Lower leg skin (tissue), 3 donors: ENCODE data around the gene TRUB2.

Experiments
- CTCF ChIP-seq, 3 donors: fragments of 450-650 bp; IDR thresholded peaks; one replicate each; pipeline ENCODE4 v1.5.1; 2016; ENCODE audit warnings: antibody characterized with exemption in 3 of 3, mild to moderate bottlenecking in 3 of 3, moderate library complexity in 2 of 3
- POLR2A ChIP-seq, 2 donors: fragments of 450-650 bp; IDR thresholded peaks; one replicate each; pipeline ENCODE4 v1.6.1; 2016 to 2017; ENCODE audit warnings: antibody characterized with exemption in 2 of 2, mild to moderate bottlenecking in 1 of 2, moderate library complexity in 1 of 2

GRCh38 chr9:128323212-128323730 lies 1.0 kb upstream of the TRUB2 start:
- no peak for TF ChIP-seq POLR2A (IDR thresholded peaks at IDR 0.05)
- TF ChIP-seq CTCF (IDR thresholded peaks at IDR 0.05) = no peak
